K562 (cell line): ENCODE data around the gene CLDN5. TPM values are rescaled to one million over a fixed set of nuclear protein-coding genes. Genes with fewer than 3 reads are reported as not detected.

Experiments
- CHAMP1 ChIP-seq: fragments of 450-650 bp; IDR thresholded peaks from 2 replicates; pipeline ENCODE4 v1.6.1; 2016; ENCODE audit warnings: mild to moderate bottlenecking
- DPF2 ChIP-seq: fragments of 450-650 bp; IDR thresholded peaks from 2 replicates; pipeline ENCODE4 v1.6.1; 2016
- ESRRB ChIP-seq: fragments of 250-450 bp; sonication (Bioruptor Pico); IDR thresholded peaks from 2 replicates; pipeline ENCODE4 v1.5.0; 2020; ENCODE audit warnings: mild to moderate bottlenecking, moderate library complexity, borderline replicate concordance
- FOS ChIP-seq: IDR thresholded peaks from 3 replicates; pipeline ENCODE4 v1.6.1; 2011; ENCODE audit not compliant: insufficient read length; ENCODE audit errors: extremely low read depth
- HDAC3 ChIP-seq: fragments of 450-650 bp; IDR thresholded peaks from 2 replicates; pipeline ENCODE4 v1.6.1; 2018; ENCODE audit warnings: borderline replicate concordance, mild to moderate bottlenecking, moderate library complexity; ENCODE audit not compliant: partially characterized antibody
- HDGF ChIP-seq: fragments of 450-650 bp; IDR thresholded peaks from 2 replicates; pipeline ENCODE4 v1.6.1; 2016
- KDM4B ChIP-seq, 2 experiments: fragments of 450-650 bp in 1 of 2; sonication (generic) in 1 of 2; IDR thresholded peaks; 2 replicates each; pipeline ENCODE4 v1.6.1; 2016 to 2017; ENCODE audit warnings: borderline replicate concordance in 2 of 2, antibody characterized with exemption in 1 of 2, low read depth in 1 of 2, mild to moderate bottlenecking in 1 of 2
- PCBP1 ChIP-seq: fragments of 200-400 bp; formaldehyde crosslinking; IDR thresholded peaks from 2 replicates; pipeline ENCODE4 v1.6.1; 2018; ENCODE audit warnings: mild to moderate bottlenecking, low read depth, low read length; ENCODE audit not compliant: poor library complexity, severe bottlenecking
- RB1 ChIP-seq: fragments of 450-650 bp; IDR thresholded peaks from 2 replicates; pipeline ENCODE4 v1.6.1; 2017; ENCODE audit warnings: low read depth, mild to moderate bottlenecking
- RBM39 ChIP-seq: fragments of 200-400 bp; formaldehyde crosslinking; optimal IDR thresholded peaks from 2 replicates; pipeline ENCODE3; 2018; ENCODE audit warnings: low read depth, low read length
- TFE3 ChIP-seq: fragments of 450-650 bp; formaldehyde crosslinking; IDR thresholded peaks from 2 replicates; pipeline ENCODE4 v1.4.0; 2020; ENCODE audit warnings: mild to moderate bottlenecking, mixed read lengths
- ZBTB5 ChIP-seq: fragments of 450-650 bp; IDR thresholded peaks from 2 replicates; pipeline ENCODE4 v1.6.1; 2017; ENCODE audit warnings: antibody characterized with exemption
- ZKSCAN3 ChIP-seq: fragments of 250-450 bp; sonication (Bioruptor Pico); IDR thresholded peaks from 2 replicates; pipeline ENCODE4 v1.4.0; 2020
- ZNF384 ChIP-seq: IDR thresholded peaks from 2 replicates; pipeline ENCODE4 v1.6.1; 2012; ENCODE audit warnings: low read depth, low read length, improper control_type of control experiment
- ZNF41 ChIP-seq: fragments of 250-450 bp; sonication (Bioruptor Pico); conservative IDR thresholded peaks from 2 replicates; pipeline ENCODE4 v1.4.0; 2020; ENCODE audit warnings: mild to moderate bottlenecking
- polyA plus RNA-seq, 8 experiments: library from polyadenylated mRNA; depleted of rRNA in 4 of 8; stranded (reverse) in 5 of 8; unstranded in 3 of 8; fragments of >200 nt; fragmentation: Nextera tagmentation in 2 of 8; fragmentation: Illumina TruSeq in 1 of 8; extraction: Ambion mirVana in 2 of 8; extraction: Trizol in 1 of 8; gene quantifications; 2 replicates each; pipeline versions ENCODE4 v1.2.1 to v1.2.3, GENCODE V29; 2011 to 2014; ENCODE audit warnings: inconsistent platforms in 1 of 8, missing spikeins in 1 of 8
- total RNA-seq, 7 experiments: library from RNA; depleted of rRNA in 6 of 7; stranded (reverse); fragments of >200 nt in 6 of 7; fragmentation: Illumina TruSeq in 2 of 7; extraction: Trizol in 2 of 7; gene quantifications; 2 replicates each; pipeline versions ENCODE4 v1.2.1 to v1.2.3, GENCODE V29; 2011 to 2021; ENCODE audit warnings: low replicate concordance in 1 of 7
- TF ChIP-seq, protein P1 (sequence below): sonication (generic); formaldehyde crosslinking; IDR thresholded peaks from 2 replicates; pipeline ENCODE4 v1.8.1; 2023; ENCODE audit warnings: mild to moderate bottlenecking, missing genetic modification reagents
- TF ChIP-seq, protein P2 (sequence below), 2 experiments: fragments of 450-650 bp in 1 of 2; IDR thresholded peaks; 2 replicates each; pipeline ENCODE4 v1.6.1; 2011 to 2017; ENCODE audit warnings: low read depth in 2 of 2, antibody characterized with exemption in 1 of 2, borderline replicate concordance in 1 of 2, low read length in 1 of 2, mild to moderate bottlenecking in 1 of 2, mixed read lengths in 1 of 2; ENCODE audit not compliant: control insufficient read depth in 1 of 2

Gene CLDN5
- total and polyA plus RNA-seq, 9 of the 15 experiments (the other 6 are each of a cell fraction or from before 2014, with no cell fraction given) = 0.20 TPM; not detected in 8

DNA sequence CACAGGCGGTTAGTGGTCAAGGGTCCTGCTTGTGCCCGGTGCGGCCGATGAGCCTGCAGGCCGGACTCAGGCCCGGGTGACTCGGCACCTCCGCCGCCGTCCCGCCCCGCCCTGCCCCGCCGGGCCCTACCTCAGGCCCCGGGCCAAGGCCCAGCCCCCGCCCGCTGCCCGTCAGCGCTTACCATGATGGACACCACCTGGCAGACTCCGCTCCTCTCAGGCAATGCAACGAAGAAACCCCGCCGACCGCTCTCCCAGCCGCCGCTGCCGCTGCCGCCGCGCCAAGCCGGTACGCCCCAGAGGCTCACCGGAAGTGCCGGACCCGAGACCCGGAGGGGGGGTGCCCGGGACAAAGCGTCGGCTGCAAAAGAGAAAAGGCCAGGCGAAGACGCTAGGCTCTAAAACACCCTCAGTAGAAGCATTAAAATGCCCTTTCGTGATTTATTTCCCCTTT is 45.3 kb downstream of the CLDN5 start, which contains the start of gene UFD1 (continued):
- TF ChIP-seq KDM4B (IDR thresholded peaks at IDR 0.05; ENCODE audit: borderline replicate concordance in 2 of 2, low read depth in 1 of 2) (no peak), DPF2 (no peak), PCBP1 (peak; percentile 100), RBM39 (no peak), RB1 (no peak), FOS (no peak), ESRRB (CRISPR knock-in tag) (no peak), ZBTB5 (no peak), ZNF384 (no peak), ZKSCAN3 (CRISPR knock-in tag) (no peak), HDGF (no peak), ZNF41 (CRISPR knock-in tag) (no peak), HDAC3 (no peak), CHAMP1 (no peak), TFE3 (CRISPR knock-in tag) (peak; percentile 34; the same call in 1 of the 2 replicates)
- TF ChIP-seq, protein P1, sequence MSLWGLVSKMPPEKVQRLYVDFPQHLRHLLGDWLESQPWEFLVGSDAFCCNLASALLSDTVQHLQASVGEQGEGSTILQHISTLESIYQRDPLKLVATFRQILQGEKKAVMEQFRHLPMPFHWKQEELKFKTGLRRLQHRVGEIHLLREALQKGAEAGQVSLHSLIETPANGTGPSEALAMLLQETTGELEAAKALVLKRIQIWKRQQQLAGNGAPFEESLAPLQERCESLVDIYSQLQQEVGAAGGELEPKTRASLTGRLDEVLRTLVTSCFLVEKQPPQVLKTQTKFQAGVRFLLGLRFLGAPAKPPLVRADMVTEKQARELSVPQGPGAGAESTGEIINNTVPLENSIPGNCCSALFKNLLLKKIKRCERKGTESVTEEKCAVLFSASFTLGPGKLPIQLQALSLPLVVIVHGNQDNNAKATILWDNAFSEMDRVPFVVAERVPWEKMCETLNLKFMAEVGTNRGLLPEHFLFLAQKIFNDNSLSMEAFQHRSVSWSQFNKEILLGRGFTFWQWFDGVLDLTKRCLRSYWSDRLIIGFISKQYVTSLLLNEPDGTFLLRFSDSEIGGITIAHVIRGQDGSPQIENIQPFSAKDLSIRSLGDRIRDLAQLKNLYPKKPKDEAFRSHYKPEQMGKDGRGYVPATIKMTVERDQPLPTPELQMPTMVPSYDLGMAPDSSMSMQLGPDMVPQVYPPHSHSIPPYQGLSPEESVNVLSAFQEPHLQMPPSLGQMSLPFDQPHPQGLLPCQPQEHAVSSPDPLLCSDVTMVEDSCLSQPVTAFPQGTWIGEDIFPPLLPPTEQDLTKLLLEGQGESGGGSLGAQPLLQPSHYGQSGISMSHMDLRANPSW = no peak
- TF ChIP-seq, protein P2, sequence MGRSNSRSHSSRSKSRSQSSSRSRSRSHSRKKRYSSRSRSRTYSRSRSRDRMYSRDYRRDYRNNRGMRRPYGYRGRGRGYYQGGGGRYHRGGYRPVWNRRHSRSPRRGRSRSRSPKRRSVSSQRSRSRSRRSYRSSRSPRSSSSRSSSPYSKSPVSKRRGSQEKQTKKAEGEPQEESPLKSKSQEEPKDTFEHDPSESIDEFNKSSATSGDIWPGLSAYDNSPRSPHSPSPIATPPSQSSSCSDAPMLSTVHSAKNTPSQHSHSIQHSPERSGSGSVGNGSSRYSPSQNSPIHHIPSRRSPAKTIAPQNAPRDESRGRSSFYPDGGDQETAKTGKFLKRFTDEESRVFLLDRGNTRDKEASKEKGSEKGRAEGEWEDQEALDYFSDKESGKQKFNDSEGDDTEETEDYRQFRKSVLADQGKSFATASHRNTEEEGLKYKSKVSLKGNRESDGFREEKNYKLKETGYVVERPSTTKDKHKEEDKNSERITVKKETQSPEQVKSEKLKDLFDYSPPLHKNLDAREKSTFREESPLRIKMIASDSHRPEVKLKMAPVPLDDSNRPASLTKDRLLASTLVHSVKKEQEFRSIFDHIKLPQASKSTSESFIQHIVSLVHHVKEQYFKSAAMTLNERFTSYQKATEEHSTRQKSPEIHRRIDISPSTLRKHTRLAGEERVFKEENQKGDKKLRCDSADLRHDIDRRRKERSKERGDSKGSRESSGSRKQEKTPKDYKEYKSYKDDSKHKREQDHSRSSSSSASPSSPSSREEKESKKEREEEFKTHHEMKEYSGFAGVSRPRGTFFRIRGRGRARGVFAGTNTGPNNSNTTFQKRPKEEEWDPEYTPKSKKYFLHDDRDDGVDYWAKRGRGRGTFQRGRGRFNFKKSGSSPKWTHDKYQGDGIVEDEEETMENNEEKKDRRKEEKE (IDR thresholded peaks at IDR 0.05; ENCODE audit: borderline replicate concordance in 1 of 2, control insufficient read depth in 1 of 2, low read depth in 2 of 2, low read length in 1 of 2) = no peak
